GM19397 (cell line): ENCODE data around the gene KCNQ1.
"Not testable (repeated sequence)": the region's sequence is repeated elsewhere in the genome, so short reads cannot be mapped to it uniquely, and the experiment has no call there.

Experiments
- ATAC-seq: cut with Tn5 transposase; IDR thresholded peaks from one replicate; pipeline ENCODE4 v1.9.1; 2021; ENCODE audit warnings: mild to moderate bottlenecking, moderate library complexity; ENCODE audit not compliant: unreplicated experiment

Gene KCNQ1

DNA sequence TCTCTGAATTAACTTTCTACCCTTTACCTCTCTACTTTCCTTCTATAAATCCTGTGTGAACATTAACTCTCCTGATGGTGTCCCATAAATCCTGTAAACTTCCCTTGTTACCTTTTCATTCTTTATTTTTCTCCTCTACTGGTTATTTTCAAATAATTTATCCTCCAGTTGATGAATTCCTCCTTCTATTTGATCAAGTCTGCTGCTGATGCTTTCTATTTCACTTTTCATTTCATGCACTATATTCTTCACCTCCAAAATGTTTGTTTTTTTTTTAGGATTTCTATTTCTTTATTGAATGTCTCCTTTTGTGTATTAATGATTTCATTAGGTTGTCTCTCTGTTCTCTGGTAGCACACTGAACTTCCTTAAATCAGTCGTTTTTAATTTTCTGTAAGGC is 186.4 kb downstream of the KCNQ1 start:
- no peak for ATAC-seq

DNA sequence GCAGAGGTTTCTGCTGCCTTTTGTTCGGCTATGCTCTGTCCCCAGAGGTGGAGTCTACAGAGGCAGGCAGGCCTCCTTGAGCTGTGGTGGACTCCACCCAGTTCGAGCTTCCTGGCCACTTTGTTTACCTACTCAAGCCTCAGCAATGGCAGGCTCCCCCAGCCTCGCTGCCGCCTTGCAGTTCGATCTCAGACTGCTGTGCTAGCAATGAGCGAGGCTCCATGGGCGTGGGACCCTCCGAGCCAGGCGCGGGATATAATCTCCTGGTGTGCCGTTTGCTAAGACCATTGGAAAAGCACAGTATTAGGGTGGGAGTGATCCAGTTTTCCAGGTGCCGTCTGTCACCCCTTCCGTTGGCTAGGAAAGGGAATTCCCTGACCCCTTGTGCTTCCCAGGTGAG is 195.0 kb downstream of the KCNQ1 start:
- not testable (repeated sequence) for ATAC-seq

GRCh38 chr11:2641623-2642022 is 196.8 kb downstream of the KCNQ1 start:
- no peak for ATAC-seq

- no peak for ATAC-seq
Measured at GRCh38 chr11:2643746-2644145, 198.9 kb downstream of the KCNQ1 start.

DNA sequence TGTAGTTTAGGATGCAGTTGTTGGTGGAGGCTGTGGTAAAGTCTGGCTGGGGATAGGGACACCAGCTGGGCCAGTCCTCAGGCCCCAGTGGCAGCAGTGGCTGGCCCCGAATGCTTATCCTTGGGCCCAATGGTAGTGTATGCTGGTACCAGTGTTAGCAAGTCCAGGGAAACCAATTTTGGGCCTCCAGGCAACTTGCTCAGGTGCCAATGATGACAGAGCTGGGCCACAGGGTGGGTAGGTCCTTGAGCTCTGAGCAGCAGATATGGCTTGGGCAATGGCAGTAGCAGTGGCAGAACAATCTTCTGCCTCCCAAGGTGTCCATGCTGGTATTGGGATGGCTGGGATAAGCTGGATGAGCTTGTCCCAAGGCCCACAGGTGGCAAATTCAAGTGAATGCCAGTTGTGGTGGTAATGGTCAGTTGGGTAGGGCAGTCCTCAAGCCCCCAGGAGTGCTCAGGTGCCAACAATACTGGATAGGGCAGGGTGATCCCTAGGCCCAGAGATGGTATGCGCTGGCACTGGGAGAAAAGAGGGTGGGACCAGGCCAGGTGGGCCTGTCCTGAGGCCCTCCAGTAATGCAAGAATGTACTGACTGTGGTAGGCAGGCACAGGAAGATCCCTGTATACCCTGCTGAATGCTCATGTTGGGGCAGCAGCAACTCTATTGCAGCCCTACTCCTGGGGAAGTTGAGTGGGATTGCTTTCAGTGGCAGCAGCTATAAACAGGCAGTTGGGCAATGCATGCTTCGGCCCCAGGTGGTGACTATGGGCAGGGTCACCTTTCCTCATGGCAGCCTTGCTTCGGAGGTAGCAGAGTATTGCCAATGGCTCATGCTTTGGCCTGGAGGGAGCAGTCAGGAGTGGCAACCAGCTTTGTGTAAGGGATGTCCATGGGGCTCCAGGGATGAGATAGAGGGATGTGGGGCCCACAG is 200.3 kb downstream of the KCNQ1 start:
- no peak for ATAC-seq

- no peak for ATAC-seq
Measured at GRCh38 chr11:2645779-2646118, 200.9 kb downstream of the KCNQ1 start.

DNA sequence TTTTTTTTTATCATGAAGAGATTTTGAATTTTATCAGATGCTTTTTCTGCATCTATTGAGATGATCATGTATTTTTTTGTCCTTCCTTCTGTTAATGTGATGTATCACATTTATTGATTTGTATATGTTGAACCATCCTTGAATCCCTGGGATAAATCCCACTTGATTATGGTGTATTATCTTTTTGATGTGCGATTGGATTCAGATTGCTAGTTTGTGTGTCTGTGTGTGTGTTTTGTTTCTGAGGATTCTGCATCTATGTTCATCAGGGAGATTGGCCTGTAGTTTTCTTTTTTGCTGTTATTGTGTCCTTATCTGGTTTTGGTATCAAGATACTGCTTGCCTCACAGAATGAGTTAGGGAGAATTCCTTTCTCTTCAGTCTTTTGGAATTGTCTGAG is 202.4 kb downstream of the KCNQ1 start:
- ATAC-seq = no peak

- no peak for ATAC-seq
Measured at GRCh38 chr11:2647953-2648352, 203.1 kb downstream of the KCNQ1 start.

DNA sequence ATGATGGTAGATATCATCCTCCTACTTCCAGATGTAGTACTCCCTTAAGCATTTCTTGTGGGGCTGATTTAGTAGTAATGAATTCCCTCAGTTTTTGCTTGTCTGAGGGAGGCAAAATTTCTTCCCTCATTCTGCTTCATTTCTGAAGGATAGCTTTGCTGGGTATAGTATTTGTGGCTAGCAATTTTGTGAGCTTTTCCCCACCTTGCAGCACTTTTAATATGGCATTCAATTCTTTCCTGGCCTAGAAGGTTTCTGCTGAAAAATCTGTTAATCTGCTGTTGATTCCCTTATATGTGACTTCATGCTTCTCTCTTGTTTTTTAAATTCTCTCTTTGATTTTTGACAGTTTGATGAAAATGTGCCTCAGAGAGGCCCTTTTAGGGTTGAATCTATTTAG is 204.6 kb downstream of the KCNQ1 start:
- ATAC-seq = no peak

DNA sequence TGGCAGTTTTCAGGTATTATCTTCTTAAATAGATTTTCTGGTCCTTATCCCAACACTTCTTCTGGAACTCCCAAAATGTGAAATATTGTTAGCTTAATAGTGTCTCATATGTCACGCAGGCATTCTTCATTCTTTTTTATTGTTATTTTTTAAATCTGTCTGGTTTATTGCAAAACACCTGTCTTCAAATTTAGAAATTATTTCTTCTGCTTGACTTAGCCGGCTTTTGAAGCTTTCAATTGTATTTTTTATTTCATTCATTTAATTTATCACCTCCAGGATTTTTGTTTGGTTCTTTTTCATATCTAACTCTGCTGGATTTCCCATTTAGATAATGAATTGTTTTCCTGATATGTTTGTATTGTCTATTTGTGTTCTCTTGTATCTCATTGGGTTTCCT is 205.0 kb downstream of the KCNQ1 start:
- ATAC-seq = no peak

GRCh38 chr11:2650343-2650867 is 205.6 kb downstream of the KCNQ1 start:
- ATAC-seq = no peak

- no peak for ATAC-seq
Measured at GRCh38 chr11:2651054-2651617, 206.3 kb downstream of the KCNQ1 start.

DNA sequence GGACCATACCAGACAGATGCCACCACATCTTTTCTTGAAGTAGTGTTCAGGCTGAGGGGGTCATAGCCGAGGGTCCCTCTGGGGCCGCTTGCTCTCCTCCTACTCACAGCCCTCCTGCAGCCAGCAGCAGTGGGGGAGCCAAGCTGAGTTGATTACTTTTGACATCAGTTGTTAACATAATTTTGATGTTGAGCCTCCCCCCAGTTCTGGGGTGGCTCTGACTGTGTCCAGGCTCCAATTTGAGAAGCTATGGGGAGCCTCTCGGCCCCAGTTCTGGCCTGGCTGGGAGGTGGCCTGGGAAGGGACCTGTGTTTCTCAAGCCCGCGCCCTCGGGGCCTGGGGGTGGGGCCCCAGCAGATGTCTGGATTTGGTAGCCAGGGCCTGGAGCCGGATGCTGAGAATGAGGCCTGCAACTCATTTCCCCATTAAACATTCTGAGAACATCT is 207.0 kb downstream of the KCNQ1 start:
- ATAC-seq = no peak

DNA sequence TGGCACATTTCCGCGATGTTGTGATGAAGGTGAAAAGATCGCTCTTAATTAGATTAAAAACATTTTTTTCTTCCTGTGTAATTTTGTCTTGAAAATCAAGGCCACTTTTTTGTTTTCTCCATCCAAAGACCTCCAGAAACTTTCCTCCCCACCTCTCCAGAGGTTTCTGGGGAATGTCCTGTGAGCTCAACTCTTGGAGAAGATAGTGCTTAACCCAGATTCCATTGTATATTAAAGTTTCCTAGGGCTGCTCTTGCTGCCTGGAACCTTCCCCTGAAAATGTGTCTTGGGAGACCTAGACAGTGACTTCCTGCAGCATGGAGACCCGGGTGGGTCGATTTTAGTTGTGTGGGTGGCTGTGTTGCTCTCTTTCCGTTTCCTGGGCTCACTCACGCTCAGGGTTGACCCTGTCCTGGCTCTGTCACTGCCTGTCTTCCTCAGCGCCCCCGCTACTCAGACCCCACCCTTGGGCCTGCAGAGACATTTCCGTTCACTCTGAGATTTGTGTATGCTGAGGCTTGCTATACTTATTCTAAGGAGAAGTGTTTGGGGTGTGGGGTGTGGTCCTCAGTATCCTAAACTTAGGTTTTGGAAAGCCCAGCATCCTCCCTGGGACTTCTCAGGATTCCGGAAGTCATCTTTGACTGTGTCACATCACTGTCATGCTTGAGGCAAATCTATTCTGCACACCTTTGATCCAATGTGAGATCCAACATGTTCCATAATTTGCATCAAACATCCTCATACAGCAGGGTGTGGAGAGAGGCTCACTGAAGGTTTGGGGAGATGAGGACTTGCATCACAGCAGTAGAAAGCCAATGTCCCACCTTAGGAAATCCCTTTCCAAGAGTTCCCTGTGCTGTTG is 207.8 kb downstream of the KCNQ1 start:
- no peak for ATAC-seq

- ATAC-seq = no peak
Measured at GRCh38 chr11:2653198-2653551, 208.4 kb downstream of the KCNQ1 start.

DNA sequence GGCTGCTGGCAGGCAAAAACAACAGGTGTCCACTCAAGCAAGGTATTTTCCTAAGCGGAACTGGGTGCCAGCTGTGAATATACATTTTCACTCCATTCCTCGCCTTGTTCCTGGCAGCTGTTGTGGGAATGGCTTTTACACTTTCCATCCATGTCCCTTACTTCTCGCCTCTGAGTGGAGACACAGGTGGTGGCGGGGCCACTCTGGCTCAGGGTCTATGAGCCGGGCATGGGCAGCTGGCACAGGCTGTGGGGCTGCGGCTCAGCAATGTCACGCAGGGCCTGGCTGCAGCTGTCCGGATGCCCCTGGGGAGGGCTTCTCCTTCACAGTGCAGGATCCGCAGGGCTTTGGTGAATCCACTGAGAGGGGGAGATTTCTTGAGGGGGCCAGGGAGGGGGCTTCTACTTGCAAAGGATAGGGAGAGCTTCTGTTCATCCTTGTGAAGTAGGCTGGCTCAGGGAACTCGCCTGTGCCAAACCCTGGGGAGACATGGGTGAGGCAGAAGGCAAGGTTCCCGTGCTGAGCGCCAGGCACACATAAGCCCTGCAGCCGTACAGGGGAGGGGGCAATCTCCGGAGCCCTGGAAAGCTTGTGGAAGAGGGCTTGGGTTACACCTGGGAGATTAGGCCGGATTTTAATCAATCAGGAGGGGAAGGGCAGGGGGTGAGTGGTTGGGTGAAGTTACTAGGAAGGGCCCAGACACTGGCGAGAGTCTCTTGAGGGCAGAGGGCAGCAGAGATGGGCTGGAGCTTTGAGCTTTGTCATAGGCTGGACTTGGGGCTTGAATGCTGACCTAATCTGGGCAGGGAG is 209.3 kb downstream of the KCNQ1 start:
- ATAC-seq = no peak

GRCh38 chr11:2655016-2655719 is 210.4 kb downstream of the KCNQ1 start:
- ATAC-seq = no peak

DNA sequence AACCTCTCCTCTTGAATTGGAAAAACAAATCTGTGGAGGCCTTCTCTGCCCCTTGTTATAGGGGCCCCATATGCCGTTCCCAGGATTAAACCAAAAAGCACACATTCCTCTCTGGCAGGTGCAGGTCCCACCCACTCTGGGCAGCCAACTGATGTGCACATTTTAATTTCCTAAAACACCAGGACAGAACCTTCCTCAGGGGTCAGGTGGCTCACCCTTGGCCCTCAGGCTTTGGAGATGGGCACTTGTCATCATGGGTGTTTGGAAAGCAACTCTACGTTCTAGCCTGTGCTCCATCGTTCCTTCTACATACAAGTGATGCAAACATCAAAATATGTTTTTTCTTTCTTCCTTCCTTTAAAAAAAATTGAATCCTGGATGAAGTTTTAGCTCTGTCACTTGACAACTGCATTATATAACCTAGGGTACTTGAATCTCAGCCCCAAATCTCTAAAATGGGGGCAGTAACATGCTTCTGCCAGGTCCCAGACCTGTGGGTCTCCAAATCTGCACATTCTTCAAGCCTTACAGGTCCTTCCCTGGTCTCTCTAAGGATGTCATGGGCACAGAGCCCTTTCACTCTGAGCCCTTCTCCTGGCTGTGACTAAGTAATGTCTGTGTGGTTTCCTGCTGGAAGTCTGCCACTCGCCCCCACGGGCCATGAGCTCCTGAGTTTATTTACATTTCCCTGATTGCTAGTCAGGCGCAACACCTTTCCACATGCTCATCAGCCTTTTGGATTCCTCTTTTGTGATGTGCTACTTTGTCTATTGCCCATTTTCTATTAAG is 211.2 kb downstream of the KCNQ1 start:
- ATAC-seq = no peak

DNA sequence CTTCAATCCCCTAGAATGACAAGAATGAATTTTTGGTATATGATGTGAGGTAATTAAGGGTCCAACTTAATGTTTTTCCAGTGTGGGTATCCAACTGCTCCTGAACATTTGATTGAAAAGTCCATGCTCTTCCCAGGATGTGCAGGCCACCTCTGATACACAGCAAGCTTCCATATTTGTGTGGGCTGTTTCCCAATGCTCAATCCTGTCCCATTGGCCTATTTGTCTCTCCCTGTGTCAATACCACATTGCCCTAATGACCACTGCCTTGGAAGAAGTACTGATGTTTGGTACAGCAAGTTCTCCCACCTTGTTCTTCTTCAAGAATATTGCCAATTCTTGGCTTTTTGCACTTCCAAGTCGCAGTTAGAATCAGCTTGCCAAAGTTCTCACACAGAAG is 212.1 kb downstream of the KCNQ1 start:
- ATAC-seq = no peak
